HEK293 (cell line): ENCODE measurements around the gene OR1F1.

Experiments
- CTCF ChIA-PET: fragments of 350-600 bp; formaldehyde crosslinking; extraction: SDS; loops from one replicate; lab custom pipeline; 2021; ENCODE audit warnings: antibody characterized with exemption; lab: Yijun Ruan, JAX
- POLR2A ChIA-PET: fragments of 300-600 bp; formaldehyde crosslinking; extraction: SDS; loops from one replicate; lab custom pipeline; 2020; ENCODE audit warnings: antibody characterized with exemption, inconsistent platforms; lab: Yijun Ruan, JAX
- H3K27ac ChIP-seq: fragments of 200-500 bp; sonication (Bioruptor generic); 2 replicates; pipeline ENCODE4 v1.5.1; 2014; ENCODE audit warnings: low read depth, low read length, control low read depth, inconsistent platforms; ENCODE audit errors: extremely low read depth
- H3K36me3 ChIP-seq, 2 experiments: fragments of 200-500 bp in 1 of 2; sonication (Bioruptor generic) in 1 of 2; 1 replicate in 1 of 2; 2 replicates in 1 of 2; pipeline ENCODE4 v1.5.1; 2014 to 2017; ENCODE audit warnings: inconsistent platforms in 2 of 2, low read length in 2 of 2; ENCODE audit not compliant: control insufficient read depth in 2 of 2, insufficient read depth in 1 of 2
- H3K4me1 ChIP-seq: fragments of 200-500 bp; sonication (Bioruptor generic); 2 replicates; pipeline ENCODE4 v1.5.1; 2014; ENCODE audit warnings: mild to moderate bottlenecking, low read length, inconsistent platforms; ENCODE audit not compliant: control insufficient read depth, insufficient read depth
- H3K4me3 ChIP-seq: 2 replicates; pipeline ENCODE4 v1.5.1; 2011; ENCODE audit warnings: low read depth, mild to moderate bottlenecking, control low read depth, low read length, moderate library complexity
- H3K9me3 ChIP-seq: fragments of 200-500 bp; sonication (Bioruptor generic); 2 replicates; pipeline ENCODE4 v1.5.1; 2014; ENCODE audit warnings: low read depth, low read length, inconsistent platforms; ENCODE audit not compliant: control insufficient read depth, insufficient read depth
- GLIS2 ChIP-seq: fragments of 450-650 bp; formaldehyde crosslinking; IDR thresholded peaks from 2 replicates; pipeline ENCODE4 v1.5.1; 2016; ENCODE audit warnings: missing biosample characterization, missing genetic modification characterization
- PRDM10 ChIP-seq: fragments of 450-650 bp; formaldehyde crosslinking; IDR thresholded peaks from 2 replicates; pipeline ENCODE4 v1.5.1; 2016; ENCODE audit warnings: missing biosample characterization, missing genetic modification characterization
- TRIM28 ChIP-seq: IDR thresholded peaks from 2 replicates; pipeline ENCODE4 v1.6.1; 2011; ENCODE audit warnings: low read length, control low read depth, borderline replicate concordance
- ZBTB17 ChIP-seq: fragments of 450-650 bp; formaldehyde crosslinking; IDR thresholded peaks from 2 replicates; pipeline ENCODE4 v1.5.1; 2016; ENCODE audit warnings: missing biosample characterization, missing genetic modification characterization
- ZBTB21 ChIP-seq: fragments of 450-650 bp; formaldehyde crosslinking; IDR thresholded peaks from 2 replicates; pipeline ENCODE4 v1.5.1; 2017; ENCODE audit warnings: missing biosample characterization, missing genetic modification characterization
- ZNF133 ChIP-seq: fragments of 450-650 bp; formaldehyde crosslinking; IDR thresholded peaks from 2 replicates; pipeline ENCODE4 v1.5.1; 2016; ENCODE audit warnings: missing biosample characterization, missing genetic modification characterization
- ZNF214 ChIP-seq: fragments of 450-650 bp; formaldehyde crosslinking; IDR thresholded peaks from 2 replicates; pipeline ENCODE4 v1.5.1; 2017; ENCODE audit warnings: missing biosample characterization, mild to moderate bottlenecking, missing genetic modification characterization, borderline replicate concordance
- ZNF266 ChIP-seq: fragments of 450-650 bp; formaldehyde crosslinking; IDR thresholded peaks from 2 replicates; pipeline ENCODE4 v1.5.1; 2016; ENCODE audit warnings: missing biosample characterization, missing genetic modification characterization, low read depth
- ZNF354C ChIP-seq: fragments of 450-650 bp; formaldehyde crosslinking; IDR thresholded peaks from 2 replicates; pipeline ENCODE4 v1.5.1; 2016; ENCODE audit warnings: missing biosample characterization, missing genetic modification characterization, low read depth, borderline replicate concordance
- ZNF394 ChIP-seq: fragments of 450-650 bp; formaldehyde crosslinking; IDR thresholded peaks from 2 replicates; pipeline ENCODE4 v1.5.1; 2016; ENCODE audit warnings: missing biosample characterization, missing genetic modification characterization, mild to moderate bottlenecking, moderate library complexity, borderline replicate concordance
- ZNF398 ChIP-seq: fragments of 450-650 bp; formaldehyde crosslinking; IDR thresholded peaks from 2 replicates; pipeline ENCODE4 v1.5.1; 2017; ENCODE audit warnings: missing biosample characterization, missing genetic modification characterization
- ZNF600 ChIP-seq: fragments of 450-650 bp; formaldehyde crosslinking; IDR thresholded peaks from 2 replicates; pipeline ENCODE4 v1.5.1; 2016; ENCODE audit warnings: missing biosample characterization, missing genetic modification characterization
- ZNF624 ChIP-seq: fragments of 450-650 bp; formaldehyde crosslinking; IDR thresholded peaks from 2 replicates; pipeline ENCODE4 v1.5.1; 2017; ENCODE audit warnings: missing biosample characterization, missing genetic modification characterization
- ZNF629 ChIP-seq: fragments of 450-650 bp; formaldehyde crosslinking; IDR thresholded peaks from 2 replicates; pipeline ENCODE4 v1.5.1; 2017; ENCODE audit warnings: missing biosample characterization, missing genetic modification characterization
- ZNF843 ChIP-seq: fragments of 450-650 bp; formaldehyde crosslinking; IDR thresholded peaks from 2 replicates; pipeline ENCODE4 v1.5.1; 2016; ENCODE audit warnings: missing biosample characterization, missing genetic modification characterization
- ZSCAN5A ChIP-seq: fragments of 450-650 bp; formaldehyde crosslinking; IDR thresholded peaks from 2 replicates; pipeline ENCODE4 v1.5.1; 2016; ENCODE audit warnings: missing biosample characterization, missing genetic modification characterization

OR1F1 gene

DNA sequence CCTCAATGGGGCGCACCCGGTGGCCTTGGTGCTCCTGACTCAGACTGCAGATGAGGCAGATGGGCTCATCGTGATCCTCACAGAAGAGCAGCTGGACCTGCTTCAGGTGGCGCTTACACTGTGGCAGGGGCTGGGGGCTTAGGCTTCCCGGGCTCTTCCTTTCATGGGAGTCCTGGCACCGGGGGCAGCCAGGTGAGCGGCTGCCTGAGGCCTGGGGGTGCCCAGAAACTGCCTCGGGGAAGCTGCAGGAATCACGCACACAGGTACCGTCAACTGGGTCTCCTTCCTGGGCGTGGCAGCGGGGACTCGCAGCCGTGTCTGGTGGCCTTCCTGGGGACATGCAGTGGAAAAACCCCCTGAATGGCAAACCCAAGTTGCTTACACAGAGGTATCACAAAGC, 61.4 kb downstream of the OR1F1 start:
- Histone ChIP-seq H3K27ac (no peak overlapping the region), H3K4me1 (no peaks in the 10 kb centered on the region), H3K36me3 (no peaks in the 10 kb centered on the region), H3K4me3 (no peak overlapping the region), H3K9me3 (no peaks in the 10 kb centered on the region)
- ChIA-PET POLR2A (interaction anchor here (1.8 kb wide), 1 partner anchor 15 kb away, joined by 4 read pairs; the partner anchor contains the start of gene ZNF200), CTCF (no interaction called here)
- TF ChIP-seq ZNF133 = no peak
- TF ChIP-seq ZBTB17 = no peak
- no peak for TF ChIP-seq ZBTB21
- no peak for TF ChIP-seq ZSCAN5A (tag by site-specific recombination)
- TF ChIP-seq ZNF843 (tag by site-specific recombination) = no peak
- TF ChIP-seq GLIS2 (tag by site-specific recombination) = no peak

- no peaks in the 10 kb centered on the region for H3K36me3 ChIP-seq
- ChIA-PET CTCF (interaction anchor here (0.7 kb wide), 1 partner anchor 12 kb away, joined by 3 read pairs; no protein-coding TSS in a partner anchor), POLR2A (no interaction called here)
- H3K27ac ChIP-seq = no peak overlapping the region
- H3K4me3 ChIP-seq = no peak overlapping the region
- no peaks in the 10 kb centered on the region for H3K4me1 ChIP-seq
- H3K9me3 ChIP-seq = no peaks in the 10 kb centered on the region
- TF ChIP-seq ZNF624 (tag by site-specific recombination) = no peak
- TF ChIP-seq PRDM10 = peak; percentile 86
Observed at GRCh38 chr16:3252967-3253366, 65.0 kb downstream of the OR1F1 start.

DNA sequence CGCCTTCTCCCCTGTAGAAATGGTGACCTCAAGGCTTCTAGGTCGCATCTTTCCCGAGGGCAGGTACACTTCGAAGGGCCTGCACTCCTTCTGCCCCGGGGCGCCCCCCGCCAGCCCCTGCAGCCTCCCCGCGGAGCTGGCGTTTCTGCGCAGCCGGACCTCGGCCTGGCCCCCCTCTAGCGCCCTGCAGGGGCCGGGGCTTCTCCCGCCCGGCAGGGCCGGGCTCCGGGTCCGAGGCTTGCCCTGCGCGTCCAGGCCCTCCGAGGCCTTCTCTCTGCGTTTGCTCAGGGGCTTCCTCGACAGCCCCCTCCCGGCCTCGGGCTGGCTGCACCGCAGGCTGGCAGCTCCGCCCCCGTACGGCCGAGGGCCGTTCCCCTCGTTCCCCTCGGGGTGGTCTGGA, 66.3 kb downstream of the OR1F1 start:
- no peak overlapping the region for H3K4me3 ChIP-seq
- H3K9me3 ChIP-seq = no peaks in the 10 kb centered on the region
- no peaks in the 10 kb centered on the region for H3K4me1 ChIP-seq
- POLR2A ChIA-PET = interaction anchor here (0.6 to 1.8 kb wide), 2 partner anchors 28 to 747 kb away, joined by 3 to 5 read pairs; partner anchors contain the start of gene ZNF263
- TF ChIP-seq ZNF266 (tag by site-specific recombination) (no peak), ZNF394 (tag by site-specific recombination) (no peak), ZNF600 (tag by site-specific recombination) (no peak), TRIM28 (no peak), ZNF398 (tag by site-specific recombination) (no peak), ZNF354C (tag by site-specific recombination) (no peak), ZNF214 (tag by site-specific recombination) (no peak), ZNF629 (tag by site-specific recombination) (no peak), PRDM10 (no peak)
- H3K36me3 ChIP-seq = no peaks in the 10 kb centered on the region
- CTCF ChIA-PET = no interaction called here
- no peak overlapping the region for H3K27ac ChIP-seq
